Thyroid gland (tissue), 4 donors: ENCODE data around the gene AGBL5. TPM values are rescaled to one million over a fixed set of nuclear protein-coding genes. Genes with fewer than 3 reads are reported as not detected.

Experiments
- DNase-seq, 2 donors: peaks; one replicate each; pipeline ENCODE4 v3.0.0-alpha.2; 2019
- H3K27ac ChIP-seq, 3 donors: fragments of 200-600 bp; sonication (generic); 1 replicate in 2 of 3; 2 replicates in 1 of 3; pipeline ENCODE4 v1.5.1; 2016 to 2019; ENCODE audit warnings: mild to moderate bottlenecking in 1 of 3, moderate library complexity in 1 of 3
- H3K27me3 ChIP-seq: fragments of 200-600 bp; sonication (generic); one replicate; pipeline ENCODE4 v1.5.1; 2019
- H3K36me3 ChIP-seq, 2 donors: fragments of 200-600 bp; sonication (generic); one replicate each; pipeline ENCODE4 v1.5.1; 2016 to 2019
- H3K4me1 ChIP-seq, 2 donors: fragments of 200-600 bp; sonication (generic); one replicate each; pipeline ENCODE4 v1.5.1; 2017 to 2019
- H3K4me3 ChIP-seq, 3 donors: fragments of 200-600 bp; sonication (generic); replicated peaks in 1 of 3; 1 replicate in 2 of 3; 2 replicates in 1 of 3; pipeline ENCODE4 v1.5.1; 2016; ENCODE audit warnings: mild to moderate bottlenecking in 1 of 3
- H3K9me3 ChIP-seq: fragments of 200-600 bp; sonication (generic); one replicate; pipeline ENCODE4 v1.5.1; 2017
- POLR2A ChIP-seq, 2 donors: fragments of 450-650 bp; IDR thresholded peaks; one replicate each; pipeline ENCODE4 v1.6.1; 2017; ENCODE audit warnings: antibody characterized with exemption in 2 of 2, mild to moderate bottlenecking in 2 of 2, moderate library complexity in 1 of 2
- WGBS, 2 donors: methylation state at CpG; one replicate each; pipeline ENCODE4 v1.1.5; 2017; 5-methylcytosine and 5-hydroxymethylcytosine counted together
- intact Hi-C: fragments of 100-400 bp; cut with DNase I; formaldehyde crosslinking; loops from one replicate; pipeline ENCODE4 v1.15.1; 2023
- total RNA-seq, 4 donors: library from RNA; depleted of rRNA; stranded (reverse); fragments of >200 nt; gene quantifications; one replicate each; pipeline ENCODE4 v1.2.3, GENCODE V29; 2016
- TF ChIP-seq, protein P1 (sequence below), 6 experiments: fragments of 200-600 bp in 3 of 6; fragments of 450-650 bp in 3 of 6; sonication (generic) in 3 of 6; IDR thresholded peaks; one replicate each; pipeline ENCODE4 v1.5.1; 2016 to 2019; ENCODE audit warnings: antibody characterized with exemption in 6 of 6, mild to moderate bottlenecking in 2 of 6, inconsistent platforms in 1 of 6, moderate library complexity in 1 of 6

AGBL5 gene
- total RNA-seq, 4 donors from 2014 or later = 29.1 to 40.0 (median 31.6) TPM

GRCh38 chr2:27077231-27077630 lies 25.8 kb downstream of the AGBL5 start:
- intact Hi-C loops = no loop called here
- Histone ChIP-seq H3K27me3 (no peaks in the 10 kb centered on the region), H3K36me3 (no peaks in the 10 kb centered on the region), H3K9me3 (no peaks in the 10 kb centered on the region), H3K27ac (no peak overlapping the region), H3K4me1 (peaks cover 15 to 30% of the 10 kb centered on the region in 2 donors), H3K4me3 (no peak overlapping the region)
- WGBS, 2 donors = 78 to 80% methylated on average over 7 of the region's 7 CpGs
- DNase-seq = no peak
- TF ChIP-seq, protein P1, sequence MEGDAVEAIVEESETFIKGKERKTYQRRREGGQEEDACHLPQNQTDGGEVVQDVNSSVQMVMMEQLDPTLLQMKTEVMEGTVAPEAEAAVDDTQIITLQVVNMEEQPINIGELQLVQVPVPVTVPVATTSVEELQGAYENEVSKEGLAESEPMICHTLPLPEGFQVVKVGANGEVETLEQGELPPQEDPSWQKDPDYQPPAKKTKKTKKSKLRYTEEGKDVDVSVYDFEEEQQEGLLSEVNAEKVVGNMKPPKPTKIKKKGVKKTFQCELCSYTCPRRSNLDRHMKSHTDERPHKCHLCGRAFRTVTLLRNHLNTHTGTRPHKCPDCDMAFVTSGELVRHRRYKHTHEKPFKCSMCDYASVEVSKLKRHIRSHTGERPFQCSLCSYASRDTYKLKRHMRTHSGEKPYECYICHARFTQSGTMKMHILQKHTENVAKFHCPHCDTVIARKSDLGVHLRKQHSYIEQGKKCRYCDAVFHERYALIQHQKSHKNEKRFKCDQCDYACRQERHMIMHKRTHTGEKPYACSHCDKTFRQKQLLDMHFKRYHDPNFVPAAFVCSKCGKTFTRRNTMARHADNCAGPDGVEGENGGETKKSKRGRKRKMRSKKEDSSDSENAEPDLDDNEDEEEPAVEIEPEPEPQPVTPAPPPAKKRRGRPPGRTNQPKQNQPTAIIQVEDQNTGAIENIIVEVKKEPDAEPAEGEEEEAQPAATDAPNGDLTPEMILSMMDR (IDR thresholded peaks at IDR 0.05) = no peak
- TF ChIP-seq POLR2A (IDR thresholded peaks at IDR 0.05) = no peak

DNA sequence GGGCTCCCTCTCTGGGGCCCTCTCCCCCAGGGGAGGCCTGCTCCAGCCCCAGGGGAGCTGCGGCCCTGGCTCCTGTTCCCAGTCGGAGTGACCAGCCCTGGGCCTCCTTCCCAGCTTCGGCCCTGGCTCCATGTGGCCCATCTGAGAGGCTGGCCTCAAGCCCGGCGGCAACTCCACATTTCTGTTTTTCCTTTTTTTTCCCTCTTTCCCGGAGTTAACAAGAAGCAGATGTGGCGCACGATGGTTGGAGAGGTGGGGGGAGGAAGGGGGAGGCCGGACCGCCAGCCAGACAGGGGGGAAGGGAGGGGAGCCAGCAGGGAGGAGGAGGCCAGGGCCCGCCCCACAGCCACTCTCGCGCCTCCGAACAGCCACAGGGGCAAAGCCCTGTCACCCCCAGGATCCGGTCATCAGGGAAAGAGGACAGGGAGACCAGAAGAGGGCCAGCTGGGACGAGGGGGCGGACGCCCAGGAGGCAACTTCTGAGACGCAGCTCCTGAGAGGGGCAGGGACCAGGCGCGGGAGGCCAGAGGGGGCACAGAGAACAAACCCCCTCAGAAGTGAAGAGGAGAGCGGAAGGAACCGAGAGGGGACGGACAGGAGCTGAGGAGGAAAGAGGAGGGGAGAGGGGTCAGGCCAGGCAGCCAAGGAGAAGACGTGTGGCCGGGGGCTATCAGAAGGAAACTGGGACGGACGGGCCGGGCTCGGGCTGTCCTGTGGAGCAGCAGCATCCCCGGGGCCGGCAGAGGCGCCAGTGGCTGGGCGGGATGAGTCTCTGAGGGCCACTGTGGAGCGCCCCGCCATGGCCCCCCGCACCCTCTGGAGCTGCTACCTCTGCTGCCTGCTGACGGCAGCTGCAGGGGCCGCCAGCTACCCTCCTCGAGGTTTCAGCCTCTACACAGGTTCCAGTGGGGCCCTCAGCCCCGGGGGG lies 27.1 kb downstream of the AGBL5 start, which contains the start of gene EMILIN1:
EMILIN1 (plus strand) TSS at position 349 of the 928 bp plus-strand sequence; CDS start at position 800, 451 bp downstream.
- Histone ChIP-seq H3K4me3 (peak within 1 kb of the TSS in 1 of 3 donors; percentile 30), H3K9me3 (no peaks in the 10 kb centered on the region), H3K27me3 (no peaks in the 10 kb centered on the region), H3K27ac (peak within 1 kb of the TSS; percentile 60 to 67 (median 63)), H3K4me1 (peaks cover 10 to 24% of the 10 kb centered on the region in 2 donors), H3K36me3 (no peaks in the 10 kb centered on the region)
- intact Hi-C loops = no loop called here
- TF ChIP-seq POLR2A (IDR thresholded peaks at IDR 0.05) = peak in 1 of 2 donors; percentile 16
- TF ChIP-seq, protein P1 (IDR thresholded peaks at IDR 0.05) = no peak
- 30 to 36% methylated on average over 30 to 33 of the region's 41 CpGs for WGBS, 2 donors
- peak; percentile 43 to 45 for DNase-seq

- no peak for DNase-seq
- Histone ChIP-seq H3K27me3 (no peaks in the 10 kb centered on the region), H3K36me3 (no peaks in the 10 kb centered on the region), H3K4me1 (peaks cover 10 to 22% of the 10 kb centered on the region in 2 donors), H3K4me3 (peak overlapping the region in 1 of 3 donors; percentile 30), H3K9me3 (no peaks in the 10 kb centered on the region), H3K27ac (peak overlapping the region; percentile 60 to 67 (median 63))
- WGBS, 2 donors = 69 to 83% methylated on average over 9 of the region's 14 CpGs
- intact Hi-C loops = no loop called here
- TF ChIP-seq POLR2A (IDR thresholded peaks at IDR 0.05) = no peak
- TF ChIP-seq, protein P1 (IDR thresholded peaks at IDR 0.05) = no peak
Observed at GRCh38 chr2:27079233-27080139, 28.0 kb downstream of the AGBL5 start.

GRCh38 chr2:27080140-27080469 lies 28.6 kb downstream of the AGBL5 start:
- H3K4me1 ChIP-seq = peaks cover 10 to 19% of the 10 kb centered on the region in 2 donors
- DNase-seq = no peak
- H3K27me3 ChIP-seq = no peaks in the 10 kb centered on the region
- no peak for TF ChIP-seq POLR2A (IDR thresholded peaks at IDR 0.05)
- TF ChIP-seq, protein P1 (IDR thresholded peaks at IDR 0.05) = no peak
- H3K27ac ChIP-seq = peak overlapping the region in 1 of 3 donors; percentile 25
- H3K9me3 ChIP-seq = no peaks in the 10 kb centered on the region
- H3K4me3 ChIP-seq = no peak overlapping the region
- intact Hi-C loops = no loop called here
- no peaks in the 10 kb centered on the region for H3K36me3 ChIP-seq
- WGBS, 2 donors = 70 to 82% methylated on average over 4 to 6 of the region's 7 CpGs
